HepG2 (cell line): ENCODE results near the gene NOTUM. TPM values are rescaled to one million over a fixed set of nuclear protein-coding genes. Genes with fewer than 3 reads are reported as not detected.

ENCODE experiments used
- ATF2 ChIP-seq: sonication (generic); formaldehyde crosslinking; IDR thresholded peaks from 2 replicates; pipeline ENCODE4 v1.4.0; 2020; ENCODE audit warnings: missing genetic modification reagents
- ATF6 ChIP-seq: sonication (generic); formaldehyde crosslinking; conservative IDR thresholded peaks from 2 replicates; pipeline ENCODE4 v1.4.0; 2020; ENCODE audit warnings: missing genetic modification reagents
- CAMTA2 ChIP-seq: sonication (generic); formaldehyde crosslinking; IDR thresholded peaks from 2 replicates; pipeline ENCODE4 v1.4.0; 2020; ENCODE audit warnings: mild to moderate bottlenecking, missing genetic modification reagents, borderline replicate concordance
- CEBPZ ChIP-seq: IDR thresholded peaks from 2 replicates; pipeline ENCODE4 v1.6.1; 2012; ENCODE audit warnings: low read length, improper control_type of control experiment
- CREBL2 ChIP-seq: sonication (generic); formaldehyde crosslinking; IDR thresholded peaks from 2 replicates; pipeline ENCODE4 v1.8.1; 2023; ENCODE audit warnings: missing genetic modification reagents, mild to moderate bottlenecking, borderline replicate concordance
- IKZF1 ChIP-seq: fragments of 450-650 bp; IDR thresholded peaks from 2 replicates; pipeline ENCODE4 v1.7.1; 2016
- KDM1A ChIP-seq: IDR thresholded peaks from 2 replicates; pipeline ENCODE4 v1.6.1; 2016; ENCODE audit warnings: missing compliant biosample characterization
- POGZ ChIP-seq: sonication (generic); formaldehyde crosslinking; IDR thresholded peaks from 2 replicates; pipeline ENCODE4 v1.4.0; 2020; ENCODE audit warnings: mild to moderate bottlenecking, missing genetic modification reagents
- PTBP1 ChIP-seq: fragments of 200-400 bp; formaldehyde crosslinking; IDR thresholded peaks from 2 replicates; pipeline ENCODE4 v1.6.1; 2018; ENCODE audit warnings: low read length, low read depth; ENCODE audit not compliant: poor library complexity, severe bottlenecking
- REPIN1 ChIP-seq: sonication (generic); formaldehyde crosslinking; IDR thresholded peaks from 2 replicates; pipeline ENCODE4 v1.8.0; 2022; ENCODE audit warnings: missing genetic modification reagents, low read depth, mild to moderate bottlenecking, borderline replicate concordance
- RFXANK ChIP-seq: IDR thresholded peaks from 2 replicates; pipeline ENCODE4 v1.6.1; 2016
- SMAD1 ChIP-seq: sonication (generic); formaldehyde crosslinking; IDR thresholded peaks from 2 replicates; pipeline ENCODE4 v1.4.0; 2020; ENCODE audit warnings: missing genetic modification reagents, low read depth, mild to moderate bottlenecking, borderline replicate concordance
- ZBTB44 ChIP-seq: sonication (generic); formaldehyde crosslinking; IDR thresholded peaks from 2 replicates; pipeline ENCODE4 v1.4.0; 2020; ENCODE audit warnings: missing genetic modification reagents
- ZBTB7B ChIP-seq: sonication (generic); formaldehyde crosslinking; IDR thresholded peaks from 2 replicates; pipeline ENCODE4 v1.4.0; 2020; ENCODE audit warnings: missing genetic modification reagents
- ZFP82 ChIP-seq: sonication (generic); formaldehyde crosslinking; IDR thresholded peaks from 2 replicates; pipeline ENCODE4 v1.5.1; 2020; ENCODE audit warnings: mild to moderate bottlenecking, missing genetic modification reagents, borderline replicate concordance
- ZMAT3 ChIP-seq: sonication (generic); formaldehyde crosslinking; conservative IDR thresholded peaks from 2 replicates; pipeline ENCODE4 v1.7.0; 2021; ENCODE audit warnings: missing genetic modification reagents
- ZNF10 ChIP-seq: sonication (generic); formaldehyde crosslinking; IDR thresholded peaks from 2 replicates; pipeline ENCODE4 v1.4.0; 2020; ENCODE audit warnings: mild to moderate bottlenecking, low read depth, missing genetic modification reagents, borderline replicate concordance
- ZNF101 ChIP-seq: sonication (generic); formaldehyde crosslinking; IDR thresholded peaks from 2 replicates; pipeline ENCODE4 v1.4.0; 2020; ENCODE audit warnings: mild to moderate bottlenecking, low read depth, missing genetic modification reagents, borderline replicate concordance
- ZNF550 ChIP-seq: sonication (generic); formaldehyde crosslinking; IDR thresholded peaks from 2 replicates; pipeline ENCODE4 v1.4.0; 2020; ENCODE audit warnings: mild to moderate bottlenecking, missing genetic modification reagents, borderline replicate concordance
- ZNF564 ChIP-seq: sonication (generic); formaldehyde crosslinking; IDR thresholded peaks from 2 replicates; pipeline ENCODE4 v1.8.1; 2023; ENCODE audit warnings: mild to moderate bottlenecking, missing genetic modification reagents
- ZNF615 ChIP-seq: sonication (generic); formaldehyde crosslinking; IDR thresholded peaks from 2 replicates; pipeline ENCODE4 v1.5.0; 2020; ENCODE audit warnings: mild to moderate bottlenecking, missing genetic modification reagents, borderline replicate concordance
- ZNF678 ChIP-seq: sonication (generic); formaldehyde crosslinking; IDR thresholded peaks from 2 replicates; pipeline ENCODE4 v1.4.0; 2020; ENCODE audit warnings: mild to moderate bottlenecking, missing genetic modification reagents
- polyA plus RNA-seq, 8 experiments: library from polyadenylated mRNA; depleted of rRNA in 3 of 8; stranded (reverse) in 7 of 8; unstranded in 1 of 8; fragments of >200 nt; fragmentation: Illumina TruSeq in 4 of 8; extraction: Trizol in 4 of 8; gene quantifications; 2 replicates each; pipeline versions ENCODE4 v1.2.1 to v1.2.3, GENCODE V29; 2011 to 2016; ENCODE audit warnings: low read depth in 4 of 8, missing spikeins in 1 of 8, mixed read lengths in 1 of 8; ENCODE audit not compliant: insufficient read depth in 1 of 8
- total RNA-seq, 5 experiments: library from RNA; depleted of rRNA; stranded (reverse); fragments of >200 nt; fragmentation: Illumina TruSeq; extraction: Trizol; gene quantifications; 2 replicates each; pipeline ENCODE4 v1.2.3, GENCODE V29; 2016; ENCODE audit warnings: low read depth in 1 of 5

Gene NOTUM
- total and polyA plus RNA-seq, 2 of the 13 experiments (the other 11 are each of a cell fraction or from before 2014, with no cell fraction given): 150 to 160 TPM

- no peak; the same call in 1 of the 2 replicates for TF ChIP-seq CREBL2 (CRISPR knock-in tag)
- TF ChIP-seq RFXANK (CRISPR knock-in tag): no peak
- TF ChIP-seq ZNF564 (CRISPR knock-in tag): peak; percentile 79; the same call in 1 of the 2 replicates
- TF ChIP-seq IKZF1: no peak
- 0 out of 2 replicates have a peak, but pooled peaks have one; percentile 43 for TF ChIP-seq ATF2
- peak; percentile 15; the same call in 1 of the 2 replicates for TF ChIP-seq ZNF678
- TF ChIP-seq ZNF10: no peak
- no peak for TF ChIP-seq ZNF550 (CRISPR knock-in tag)
- TF ChIP-seq ZFP82 (CRISPR knock-in tag): peak; percentile 18; the same call in 1 of the 2 replicates
- TF ChIP-seq REPIN1 (CRISPR knock-in tag): peak; percentile 94
- TF ChIP-seq ZBTB7B (CRISPR knock-in tag): no peak
- TF ChIP-seq ATF6 (CRISPR knock-in tag): 0 out of 2 replicates have a peak, but pooled peaks have one; percentile 43
- TF ChIP-seq POGZ: peak; percentile 71
- TF ChIP-seq ZNF615 (CRISPR knock-in tag): no peak
- TF ChIP-seq ZNF101 (CRISPR knock-in tag): no peak
- TF ChIP-seq SMAD1 (CRISPR knock-in tag): peak; percentile 56
- TF ChIP-seq PTBP1: no peak
- TF ChIP-seq CAMTA2: peak; percentile 98
- no peak for TF ChIP-seq CEBPZ
- TF ChIP-seq KDM1A: no peak
- no peak for TF ChIP-seq ZBTB44 (CRISPR knock-in tag)
- TF ChIP-seq ZMAT3 (CRISPR knock-in tag): peak; percentile 90
Measured at GRCh38 chr17:81977211-81977808, 16.3 kb upstream of the NOTUM start, which contains the start of gene ASPSCR1 (continued).
